CD14-positive monocyte (primary cell): Measurements from ENCODE around the gene CDK5. TPM values are rescaled to one million over a fixed set of nuclear protein-coding genes. Genes with fewer than 3 reads are reported as not detected.

Source experiments
- DNase-seq, 3 donors: peaks; one replicate each; pipeline ENCODE4 v3.0.0-alpha.2; 2011 to 2022
- H2AFZ ChIP-seq: 2 replicates; pipeline ENCODE4 v1.6.0; 2012; ENCODE audit warnings: mild to moderate bottlenecking, low read depth, low read length, inconsistent platforms; ENCODE audit not compliant: insufficient read depth, poor library complexity, severe bottlenecking
- H3K27ac ChIP-seq, 2 donors: 1 replicate in 1 of 2; 2 replicates in 1 of 2; pipeline ENCODE4 v1.5.1; 2012 to 2013; ENCODE audit warnings: low read length in 2 of 2, control low read depth in 1 of 2, inconsistent platforms in 1 of 2, low read depth in 1 of 2, mild to moderate bottlenecking in 1 of 2
- H3K27me3 ChIP-seq, 2 donors: one replicate each; pipeline versions ENCODE4 v1.6.0 to v1.6.1; 2011 to 2013; ENCODE audit warnings: low read length in 2 of 2; ENCODE audit not compliant: control insufficient read depth in 2 of 2, insufficient read depth in 2 of 2
- H3K36me3 ChIP-seq, 2 donors: replicated peaks in 1 of 2; 1 replicate in 1 of 2; 2 replicates in 1 of 2; pipeline versions ENCODE4 v1.5.1 to v1.6.1; 2012 to 2013; ENCODE audit warnings: low read length in 2 of 2, control low read depth in 1 of 2, inconsistent platforms in 1 of 2, mild to moderate bottlenecking in 1 of 2; ENCODE audit not compliant: insufficient read depth in 2 of 2, control insufficient read depth in 1 of 2
- H3K4me1 ChIP-seq, 2 donors: 1 replicate in 1 of 2; 2 replicates in 1 of 2; pipeline versions ENCODE4 v1.5.1 to v1.6.1; 2012 to 2013; ENCODE audit warnings: low read length in 2 of 2, control low read depth in 1 of 2, inconsistent platforms in 1 of 2, mild to moderate bottlenecking in 1 of 2, moderate library complexity in 1 of 2; ENCODE audit not compliant: insufficient read depth in 2 of 2, control insufficient read depth in 1 of 2
- H3K4me2 ChIP-seq: replicated peaks from 2 replicates; pipeline ENCODE3; 2012; ENCODE audit warnings: low read length, moderate library complexity, mild to moderate bottlenecking; ENCODE audit not compliant: poor library complexity, severe bottlenecking; ENCODE audit errors: extremely low read depth
- H3K4me3 ChIP-seq, 3 experiments: fragments of 200-600 bp in 1 of 3; sonication (generic) in 1 of 3; replicated peaks in 1 of 3; 1 replicate in 2 of 3; 2 replicates in 1 of 3; pipeline ENCODE4 v1.5.1; 2011 to 2013; ENCODE audit warnings: low read length in 3 of 3, mild to moderate bottlenecking in 3 of 3, control low read depth in 2 of 3, low read depth in 2 of 3, inconsistent platforms in 1 of 3, moderate library complexity in 1 of 3
- H3K79me2 ChIP-seq: 2 replicates; pipeline ENCODE4 v1.6.0; 2012; ENCODE audit warnings: mild to moderate bottlenecking, control low read depth, inconsistent platforms, low read length, moderate library complexity; ENCODE audit not compliant: insufficient read depth
- H3K9ac ChIP-seq: 2 replicates; pipeline ENCODE4 v1.6.0; 2017; ENCODE audit warnings: low read length, mild to moderate bottlenecking; ENCODE audit not compliant: insufficient read depth, poor library complexity, severe bottlenecking
- H3K9me3 ChIP-seq, 2 donors: replicated peaks in 1 of 2; 1 replicate in 1 of 2; 2 replicates in 1 of 2; pipeline versions ENCODE4 v1.5.1 to v1.6.1; 2012 to 2013; ENCODE audit warnings: low read length in 2 of 2, control low read depth in 1 of 2; ENCODE audit not compliant: control insufficient read depth in 1 of 2, insufficient read depth in 1 of 2
- H4K20me1 ChIP-seq: 2 replicates; pipeline ENCODE4 v1.6.0; 2012; ENCODE audit warnings: mild to moderate bottlenecking, low read length, control low read depth, moderate library complexity; ENCODE audit not compliant: insufficient read depth
- H3K27ac Mint-ChIP-seq, 7 donors: one replicate each; pipeline ENCODE4 v1.8.0; 2020; ENCODE audit warnings: mild to moderate bottlenecking in 7 of 7, mixed read lengths in 7 of 7, moderate library complexity in 6 of 7, inconsistent platforms in 2 of 7
- H3K27me3 Mint-ChIP-seq, 3 donors: one replicate each; pipeline ENCODE4 v1.8.0; 2021 to 2022; ENCODE audit warnings: low read depth in 3 of 3, mild to moderate bottlenecking in 3 of 3, mixed read lengths in 3 of 3, moderate library complexity in 3 of 3, inconsistent platforms in 1 of 3
- H3K36me3 Mint-ChIP-seq, 2 donors: one replicate each; pipeline ENCODE4 v1.8.0; 2020; ENCODE audit warnings: mixed read lengths in 2 of 2, inconsistent platforms in 1 of 2, mild to moderate bottlenecking in 1 of 2
- H3K4me1 Mint-ChIP-seq: one replicate; pipeline ENCODE4 v1.8.0; 2020; ENCODE audit warnings: mild to moderate bottlenecking, mixed read lengths
- H3K4me3 Mint-ChIP-seq, 2 donors: one replicate each; pipeline ENCODE4 v1.8.0; 2020; ENCODE audit warnings: mild to moderate bottlenecking in 2 of 2, mixed read lengths in 2 of 2, moderate library complexity in 1 of 2
- H3K9me3 Mint-ChIP-seq, 7 donors: one replicate each; pipeline ENCODE4 v1.8.0; 2020 to 2022; ENCODE audit warnings: mixed read lengths in 7 of 7, mild to moderate bottlenecking in 6 of 7, moderate library complexity in 6 of 7, inconsistent platforms in 2 of 7
- WGBS: methylation state at CpG from one replicate; pipeline ENCODE4 v1.1.5; 2013; ENCODE audit warnings: missing lambda C conversion rate; ENCODE audit not compliant: insufficient coverage; 5-methylcytosine and 5-hydroxymethylcytosine counted together
- intact Hi-C, 2 donors: fragments of 100-400 bp; cut with micrococcal nuclease; formaldehyde crosslinking; loops; one replicate each; pipeline versions ENCODE4 v1.15.0 to v1.15.1; 2023
- polyA plus RNA-seq, 3 donors: library from polyadenylated mRNA; depleted of rRNA in 1 of 3; unstranded in 2 of 3; stranded (reverse) in 1 of 3; fragments of 300-500 nt in 2 of 3; fragments of >200 nt in 1 of 3; fragmentation: Illumina TruSeq in 2 of 3; gene quantifications; 1 replicate in 2 of 3; 2 replicates in 1 of 3; pipeline ENCODE4 v1.2.3, GENCODE V29; 2012 to 2021
- TF ChIP-seq, protein P1 (sequence below): fragments of 200-600 bp; IDR thresholded peaks from one replicate; pipeline ENCODE4 v1.8.0; 2022; ENCODE audit warnings: antibody characterized with exemption, mild to moderate bottlenecking

The CDK5 gene
- polyA plus RNA-seq, 3 donors, result 14.9 to 31.2 (median 24.9) TPM

DNA sequence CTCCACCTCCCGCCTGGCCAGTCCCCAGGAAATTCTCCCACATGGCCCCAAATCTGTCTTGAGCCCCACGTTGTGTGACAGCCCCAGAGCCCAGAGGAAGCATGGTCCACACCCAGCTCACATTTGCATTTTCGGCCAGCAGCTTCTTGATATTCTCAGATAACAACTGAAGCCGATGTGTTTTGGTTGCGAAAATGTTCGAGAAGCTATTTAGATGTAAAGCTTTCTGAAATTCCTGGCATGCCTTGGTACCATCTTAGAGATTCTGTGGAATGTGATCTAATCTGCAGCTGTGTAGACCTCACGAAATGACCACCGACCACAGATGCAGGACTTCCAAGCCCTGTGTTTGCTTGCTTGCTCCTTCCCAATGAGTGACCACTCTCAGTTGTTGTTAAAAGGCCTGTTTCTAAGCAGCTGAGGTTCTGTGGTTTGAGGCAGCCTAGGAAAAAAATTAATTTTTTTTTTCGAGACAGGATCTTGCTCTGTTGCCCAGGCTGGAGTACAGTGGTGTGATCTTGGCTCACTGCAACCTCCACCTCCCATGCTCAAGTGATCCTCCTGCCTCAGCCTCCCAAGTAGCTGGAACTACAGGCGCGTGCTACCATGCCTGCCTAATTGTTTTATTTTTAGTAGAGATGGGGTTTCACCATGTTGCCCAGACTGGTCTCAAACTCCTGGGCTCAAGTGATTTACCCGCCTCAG, 10.5 kb upstream of the CDK5 start:
- H3K79me2 ChIP-seq, result no peaks in the 10 kb centered on the region
- H3K27ac Mint-ChIP-seq, result peak overlapping the region in 1 of 7 donors; percentile 63
- no peak overlapping the region for H3K4me2 ChIP-seq
- H3K27ac ChIP-seq, result no peak overlapping the region
- no peaks in the 10 kb centered on the region for H3K27me3 Mint-ChIP-seq
- WGBS, result 94% methylated on average over 9 of the region's 12 CpGs
- no peak for DNase-seq
- TF ChIP-seq, protein P1, sequence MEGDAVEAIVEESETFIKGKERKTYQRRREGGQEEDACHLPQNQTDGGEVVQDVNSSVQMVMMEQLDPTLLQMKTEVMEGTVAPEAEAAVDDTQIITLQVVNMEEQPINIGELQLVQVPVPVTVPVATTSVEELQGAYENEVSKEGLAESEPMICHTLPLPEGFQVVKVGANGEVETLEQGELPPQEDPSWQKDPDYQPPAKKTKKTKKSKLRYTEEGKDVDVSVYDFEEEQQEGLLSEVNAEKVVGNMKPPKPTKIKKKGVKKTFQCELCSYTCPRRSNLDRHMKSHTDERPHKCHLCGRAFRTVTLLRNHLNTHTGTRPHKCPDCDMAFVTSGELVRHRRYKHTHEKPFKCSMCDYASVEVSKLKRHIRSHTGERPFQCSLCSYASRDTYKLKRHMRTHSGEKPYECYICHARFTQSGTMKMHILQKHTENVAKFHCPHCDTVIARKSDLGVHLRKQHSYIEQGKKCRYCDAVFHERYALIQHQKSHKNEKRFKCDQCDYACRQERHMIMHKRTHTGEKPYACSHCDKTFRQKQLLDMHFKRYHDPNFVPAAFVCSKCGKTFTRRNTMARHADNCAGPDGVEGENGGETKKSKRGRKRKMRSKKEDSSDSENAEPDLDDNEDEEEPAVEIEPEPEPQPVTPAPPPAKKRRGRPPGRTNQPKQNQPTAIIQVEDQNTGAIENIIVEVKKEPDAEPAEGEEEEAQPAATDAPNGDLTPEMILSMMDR, result no peak
- no peaks in the 10 kb centered on the region for H3K9me3 ChIP-seq
- no peak overlapping the region for H3K4me3 Mint-ChIP-seq
- no peaks in the 10 kb centered on the region for H3K27me3 ChIP-seq
- peaks cover 0 to 3% (median 0%) of the 10 kb centered on the region in 7 donors for H3K9me3 Mint-ChIP-seq
- H2AFZ ChIP-seq, result no peak overlapping the region
- no peaks in the 10 kb centered on the region for H3K4me1 Mint-ChIP-seq
- intact Hi-C loops, result no loop called here
- H3K9ac ChIP-seq, result no peak overlapping the region
- H3K36me3 ChIP-seq, result peaks cover 87 to 97% of the 10 kb centered on the region in 2 donors
- peaks cover 51% of the 10 kb centered on the region for H4K20me1 ChIP-seq
- no peak overlapping the region for H3K4me3 ChIP-seq
- H3K36me3 Mint-ChIP-seq, result peaks cover 61 to 93% of the 10 kb centered on the region in 2 donors
- no peaks in the 10 kb centered on the region for H3K4me1 ChIP-seq

DNA sequence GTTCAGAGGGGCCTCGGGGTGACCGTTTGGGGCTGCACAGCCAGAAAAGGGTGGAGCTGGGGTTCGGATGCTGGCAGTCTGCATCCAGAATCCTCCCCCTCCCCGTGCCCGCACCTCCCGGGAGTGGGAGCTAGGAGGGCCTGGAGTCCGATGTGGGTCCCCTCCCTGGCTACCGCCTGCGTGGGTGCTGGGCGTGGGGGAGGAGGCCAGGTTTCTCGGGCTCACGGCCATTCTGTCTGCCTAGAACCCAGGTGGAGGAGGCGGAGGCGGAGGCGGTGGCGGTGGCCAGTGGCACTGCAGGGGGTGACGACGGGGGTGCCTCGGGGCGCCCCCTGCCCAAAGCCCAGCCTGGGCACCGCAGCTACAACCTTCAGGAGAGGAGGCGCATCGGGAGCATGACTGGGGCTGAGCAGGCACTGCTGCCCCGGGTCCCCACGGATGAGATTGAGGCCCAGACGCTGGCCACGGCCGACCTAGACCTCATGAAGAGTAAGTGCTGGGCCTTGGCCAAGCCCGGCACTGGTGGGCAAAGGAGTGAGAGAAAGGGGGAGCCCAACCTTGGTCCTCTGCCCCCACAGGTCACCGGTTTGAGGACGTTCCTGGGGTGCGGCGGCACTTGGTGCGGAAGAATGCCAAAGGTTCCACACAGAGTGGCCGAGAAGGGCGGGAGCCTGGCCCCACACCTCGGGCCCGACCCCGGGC, 8.7 kb upstream of the CDK5 start:
- no peak for DNase-seq
- Histone ChIP-seq H4K20me1 (peaks cover 69% of the 10 kb centered on the region), H3K4me3 (no peak overlapping the region), H3K9me3 (no peaks in the 10 kb centered on the region), H3K4me2 (no peak overlapping the region), H3K9ac (no peak overlapping the region), H3K4me1 (no peaks in the 10 kb centered on the region), H3K27me3 (no peaks in the 10 kb centered on the region), H3K79me2 (peaks cover 10% of the 10 kb centered on the region), H3K27ac (no peak overlapping the region), H2AFZ (no peak overlapping the region), H3K36me3 (peaks cover 78 to 95% of the 10 kb centered on the region in 2 donors)
- 98% methylated on average over 34 of the region's 39 CpGs for WGBS
- no peaks in the 10 kb centered on the region for H3K27me3 Mint-ChIP-seq
- peaks cover 3% of the 10 kb centered on the region for H3K4me1 Mint-ChIP-seq
- peaks cover 57 to 88% of the 10 kb centered on the region in 2 donors for H3K36me3 Mint-ChIP-seq
- H3K9me3 Mint-ChIP-seq, result peaks cover 0 to 3% (median 0%) of the 10 kb centered on the region in 7 donors
- no peak overlapping the region for H3K4me3 Mint-ChIP-seq
- H3K27ac Mint-ChIP-seq, result no peak overlapping the region
- intact Hi-C loops, result no loop called here
- TF ChIP-seq, protein P1, result no peak
